ENCODE results near the gene ZBTB43.

The ZBTB43 gene

GRCh38 chr9:126880947-126881332, 76.1 kb downstream of the ZBTB43 start:
- DNase-seq (ENCODE audit: low spot score), result no peak
- TF ChIP-seq CTCF (IDR thresholded peaks at IDR 0.05; ENCODE audit: extremely low read depth, missing control alignments), result no peak

DNA sequence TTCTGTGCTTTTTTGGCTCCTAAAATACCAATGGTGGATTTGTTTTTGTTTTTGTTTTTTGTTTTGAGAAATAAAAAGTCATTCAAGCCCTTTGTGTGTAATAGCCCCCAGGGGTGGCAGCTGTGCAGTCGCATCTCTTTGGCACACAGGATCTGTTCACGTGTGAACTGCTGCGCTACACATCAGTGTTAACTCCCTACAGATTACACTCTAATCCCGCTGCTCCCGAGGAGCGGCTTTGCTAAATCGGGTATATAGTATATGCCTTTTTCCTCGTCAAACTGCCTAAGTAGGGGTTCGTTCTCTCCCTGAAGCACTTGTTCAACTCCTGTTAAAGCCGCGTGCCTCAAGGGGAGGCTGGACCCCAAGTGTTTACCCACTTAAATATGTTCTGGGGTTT, 77.9 kb downstream of the ZBTB43 start:
- no peak for TF ChIP-seq CTCF (IDR thresholded peaks at IDR 0.05; ENCODE audit: extremely low read depth, missing control alignments)
- DNase-seq (ENCODE audit: low spot score), result no peak

- TF ChIP-seq CTCF (IDR thresholded peaks at IDR 0.05; ENCODE audit: extremely low read depth, missing control alignments), result no peak
- no peak for DNase-seq (ENCODE audit: low spot score)
Measured at GRCh38 chr9:126883636-126884035, 78.8 kb downstream of the ZBTB43 start.

DNA sequence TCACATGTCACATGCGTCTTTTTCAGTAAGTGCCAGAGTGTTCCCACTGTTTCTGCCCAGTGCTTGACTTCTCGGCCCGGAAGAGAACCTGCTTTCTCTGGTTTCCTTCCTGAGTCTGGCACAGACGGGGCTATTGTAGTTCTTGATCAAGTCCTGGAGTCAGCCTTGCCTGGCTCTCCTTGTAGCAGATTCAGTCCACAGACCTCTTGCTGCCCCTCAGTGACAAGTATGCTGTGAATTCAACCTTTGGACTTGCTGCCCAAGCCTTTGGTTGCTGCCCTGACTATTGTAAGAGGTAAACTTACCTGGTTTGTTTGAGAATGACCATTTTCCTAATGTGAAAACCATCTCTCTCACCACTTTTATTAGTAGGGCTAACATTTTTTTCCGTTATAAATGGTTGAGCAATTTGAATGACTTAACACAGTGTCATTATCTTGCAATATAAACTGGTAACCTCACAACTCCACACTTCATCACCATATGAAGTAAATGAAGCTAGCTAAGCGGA, 80.3 kb downstream of the ZBTB43 start:
- no peak for DNase-seq (ENCODE audit: low spot score)
- TF ChIP-seq CTCF (IDR thresholded peaks at IDR 0.05; ENCODE audit: extremely low read depth, missing control alignments), result no peak

DNA sequence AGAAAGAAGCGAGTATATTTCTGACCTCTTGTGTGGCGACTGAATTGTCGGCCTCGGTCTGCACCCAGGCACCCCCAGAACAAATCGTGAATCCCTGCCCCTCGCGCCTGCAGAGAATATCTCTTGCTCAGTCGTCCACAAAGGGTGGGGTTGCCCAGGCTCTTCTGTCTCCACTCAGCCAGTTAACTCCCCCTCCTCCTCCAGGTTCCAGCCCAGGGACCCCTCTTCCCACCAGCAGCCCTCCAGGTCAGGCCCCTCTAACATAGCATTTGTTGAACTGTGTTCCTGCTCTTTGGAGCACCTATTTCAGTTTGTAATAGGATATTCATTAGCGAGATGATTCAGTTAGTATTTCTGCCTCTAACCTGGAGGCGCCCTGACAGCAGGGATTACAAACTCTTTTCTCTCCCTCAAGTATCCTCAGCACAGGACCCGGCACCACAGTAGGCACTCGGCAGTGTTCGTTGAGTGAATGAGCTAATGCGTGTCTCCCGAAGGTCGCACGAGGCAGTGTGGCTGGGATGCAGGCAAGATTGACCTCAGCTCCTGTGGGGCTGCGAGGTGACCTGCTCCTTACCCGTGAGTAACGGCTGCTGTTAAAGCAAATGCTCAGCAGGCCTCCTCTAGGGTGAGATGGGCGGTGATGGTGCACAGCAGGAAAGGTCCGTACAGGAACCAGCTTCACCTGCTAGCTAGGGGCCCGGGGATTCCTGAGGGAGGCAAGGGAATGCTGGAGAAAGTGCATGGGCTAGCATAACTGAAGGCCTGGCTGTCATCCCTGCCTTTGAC, 81.4 kb downstream of the ZBTB43 start:
- no peak for TF ChIP-seq CTCF (IDR thresholded peaks at IDR 0.05; ENCODE audit: extremely low read depth, missing control alignments)
- no peak for DNase-seq (ENCODE audit: low spot score)

DNA sequence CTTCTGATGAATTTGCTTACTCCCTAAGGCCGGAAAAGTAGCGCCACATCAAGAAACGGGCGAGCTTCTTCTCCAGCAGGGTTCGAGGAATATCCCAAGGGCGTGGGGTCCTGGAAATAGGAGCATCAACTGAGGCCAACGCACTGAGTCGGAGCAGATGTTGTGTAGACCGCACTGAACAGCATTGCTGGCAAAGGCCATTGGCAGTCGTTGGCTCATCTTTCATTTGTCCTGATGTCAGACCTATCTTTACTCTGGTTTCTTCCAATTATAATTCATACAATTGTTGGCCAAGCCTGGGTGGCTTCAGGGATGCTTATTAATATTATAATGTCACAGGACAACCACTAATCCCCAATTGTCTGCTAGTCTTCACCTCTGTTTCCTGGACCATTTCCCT, 82.1 kb downstream of the ZBTB43 start:
- DNase-seq (ENCODE audit: low spot score), result no peak
- TF ChIP-seq CTCF (IDR thresholded peaks at IDR 0.05; ENCODE audit: extremely low read depth, missing control alignments), result no peak
